Measurements from ENCODE around the gene PCBP3. TPM values are rescaled to one million over a fixed set of nuclear protein-coding genes. Genes with fewer than 3 reads are reported as not detected.

Gene PCBP3
- total RNA-seq, 1 donor from 2014 or later: 5.0 TPM

- TF ChIP-seq CTCF (IDR thresholded peaks at IDR 0.05; ENCODE audit: unreplicated experiment): no peak
- H3K9me3 Mint-ChIP-seq: peaks cover 41% of the 10 kb centered on the region
- H3K4me1 Mint-ChIP-seq: no peaks in the 10 kb centered on the region
- DNase-seq (ENCODE audit: low spot score in 2 of 2, unreplicated experiment in 2 of 2): no peak
- no peak overlapping the region for H3K4me3 Mint-ChIP-seq
- H3K27ac Mint-ChIP-seq: no peak overlapping the region
- no peaks in the 10 kb centered on the region for H3K36me3 Mint-ChIP-seq
- H3K27me3 Mint-ChIP-seq (ENCODE audit: low read depth): peaks cover 35% of the 10 kb centered on the region
These were observed 135.2 kb downstream of the PCBP3 start for GRCh38 chr21:45778686-45779085.

GRCh38 chr21:45779226-45779625 lies 135.7 kb downstream of the PCBP3 start:
- H3K4me3 Mint-ChIP-seq: no peak overlapping the region
- no peak for TF ChIP-seq CTCF (IDR thresholded peaks at IDR 0.05; ENCODE audit: unreplicated experiment)
- H3K36me3 Mint-ChIP-seq: no peaks in the 10 kb centered on the region
- no peaks in the 10 kb centered on the region for H3K4me1 Mint-ChIP-seq
- peaks cover 35% of the 10 kb centered on the region for H3K27me3 Mint-ChIP-seq (ENCODE audit: low read depth)
- no peak for DNase-seq (ENCODE audit: low spot score in 2 of 2, unreplicated experiment in 2 of 2)
- H3K27ac Mint-ChIP-seq: no peak overlapping the region
- peaks cover 38% of the 10 kb centered on the region for H3K9me3 Mint-ChIP-seq

GRCh38 chr21:45780647-45781046 lies 137.1 kb downstream of the PCBP3 start:
- Mint-ChIP-seq H3K4me3 (no peak overlapping the region), H3K27ac (no peak overlapping the region), H3K27me3 (ENCODE audit: low read depth) (peaks cover 27% of the 10 kb centered on the region), H3K36me3 (no peaks in the 10 kb centered on the region), H3K9me3 (peaks cover 32% of the 10 kb centered on the region), H3K4me1 (no peaks in the 10 kb centered on the region)
- no peak for TF ChIP-seq CTCF (IDR thresholded peaks at IDR 0.05; ENCODE audit: unreplicated experiment)
- no peak for DNase-seq (ENCODE audit: low spot score in 2 of 2, unreplicated experiment in 2 of 2)

GRCh38 chr21:45781741-45782140 lies 138.2 kb downstream of the PCBP3 start:
- TF ChIP-seq CTCF (IDR thresholded peaks at IDR 0.05; ENCODE audit: unreplicated experiment): no peak
- H3K4me1 Mint-ChIP-seq: no peaks in the 10 kb centered on the region
- no peak overlapping the region for H3K4me3 Mint-ChIP-seq

GRCh38 chr21:45786660-45787059 lies 143.1 kb downstream of the PCBP3 start:
- H3K27ac Mint-ChIP-seq: no peak overlapping the region

More at GRCh38 chr21:45781741-45782140, 138.2 kb downstream of the PCBP3 start:
- no peak overlapping the region for H3K27ac Mint-ChIP-seq
- no peaks in the 10 kb centered on the region for H3K36me3 Mint-ChIP-seq
- H3K27me3 Mint-ChIP-seq (ENCODE audit: low read depth): peaks cover 17% of the 10 kb centered on the region
- peaks cover 24% of the 10 kb centered on the region for H3K9me3 Mint-ChIP-seq
- no peak for DNase-seq (ENCODE audit: low spot score in 2 of 2, unreplicated experiment in 2 of 2)

More at GRCh38 chr21:45786660-45787059, 143.1 kb downstream of the PCBP3 start:
- H3K4me1 Mint-ChIP-seq: no peaks in the 10 kb centered on the region
- H3K4me3 Mint-ChIP-seq: no peak overlapping the region
- no peaks in the 10 kb centered on the region for H3K9me3 Mint-ChIP-seq
- peaks cover 31% of the 10 kb centered on the region for H3K27me3 Mint-ChIP-seq (ENCODE audit: low read depth)
- no peaks in the 10 kb centered on the region for H3K36me3 Mint-ChIP-seq
- TF ChIP-seq CTCF (IDR thresholded peaks at IDR 0.05; ENCODE audit: unreplicated experiment): no peak
- DNase-seq (ENCODE audit: low spot score in 2 of 2, unreplicated experiment in 2 of 2): no peak

All from mesothelial cell of epicardium (in vitro differentiated cells).